IMR-90 (cell line): Measurements from ENCODE around the gene GLG1.

ENCODE experiments used
- CEBPB ChIP-seq: IDR thresholded peaks from 2 replicates; pipeline ENCODE4 v1.6.1; 2012; ENCODE audit warnings: low read depth, low read length, improper control_type of control experiment
- CTCF ChIP-seq: conservative IDR thresholded peaks from 2 replicates; pipeline ENCODE4 v1.5.1; 2012; ENCODE audit warnings: mild to moderate bottlenecking, low read depth, low read length, improper control_type of control experiment
- ELK1 ChIP-seq: fragments of 150-350 bp; IDR thresholded peaks from 2 replicates; pipeline ENCODE4 v1.6.1; 2016; ENCODE audit warnings: low read depth, mild to moderate bottlenecking, low read length, moderate library complexity, borderline replicate concordance
- FOS ChIP-seq: fragments of 150-350 bp; IDR thresholded peaks from 2 replicates; pipeline ENCODE4 v1.6.1; 2016; ENCODE audit warnings: low read depth, low read length
- MAFK ChIP-seq: IDR thresholded peaks from 2 replicates; pipeline ENCODE4 v1.6.1; 2012; ENCODE audit warnings: low read depth, low read length, improper control_type of control experiment
- MAZ ChIP-seq: IDR thresholded peaks from 2 replicates; pipeline ENCODE4 v1.6.1; 2012; ENCODE audit warnings: low read depth, mild to moderate bottlenecking, low read length, improper control_type of control experiment, moderate library complexity, borderline replicate concordance
- MXI1 ChIP-seq: IDR thresholded peaks from 2 replicates; pipeline ENCODE4 v1.6.1; 2012; ENCODE audit warnings: low read depth, mild to moderate bottlenecking, low read length, moderate library complexity, borderline replicate concordance
- NFE2L2 ChIP-seq: fragments of 150-350 bp; IDR thresholded peaks from 2 replicates; pipeline ENCODE4 v1.6.1; 2016; ENCODE audit warnings: low read depth, mild to moderate bottlenecking, low read length
- POLR2A ChIP-seq: IDR thresholded peaks from 2 replicates; pipeline ENCODE4 v1.6.1; 2012; ENCODE audit warnings: mild to moderate bottlenecking, low read depth, low read length
- RAD21 ChIP-seq: IDR thresholded peaks from 2 replicates; pipeline ENCODE4 v1.6.1; 2012; ENCODE audit warnings: low read length, improper control_type of control experiment
- RCOR1 ChIP-seq: IDR thresholded peaks from 2 replicates; pipeline ENCODE4 v1.6.1; 2012; ENCODE audit warnings: mild to moderate bottlenecking, low read length, improper control_type of control experiment; ENCODE audit not compliant: insufficient replicate concordance
- RFX5 ChIP-seq: IDR thresholded peaks from 2 replicates; pipeline ENCODE4 v1.8.0; 2012; ENCODE audit warnings: low read depth, mild to moderate bottlenecking, low read length, moderate library complexity
- SMC3 ChIP-seq: fragments of 150-350 bp; IDR thresholded peaks from 2 replicates; pipeline ENCODE4 v1.6.1; 2016; ENCODE audit warnings: low read depth, mild to moderate bottlenecking, antibody characterized with exemption, low read length, moderate library complexity
- USF2 ChIP-seq: fragments of 150-350 bp; IDR thresholded peaks from 2 replicates; pipeline ENCODE4 v1.6.1; 2017; ENCODE audit warnings: mild to moderate bottlenecking, antibody characterized with exemption, low read length, low read depth

- TF ChIP-seq POLR2A (no peak), CTCF (no peak), RAD21 (no peak), MAFK (no peak), NFE2L2 (no peak), ELK1 (no peak), CEBPB (no peak), RFX5 (no peak), USF2 (no peak), MXI1 (no peak), FOS (no peak), MAZ (no peak), SMC3 (no peak), RCOR1 (no peak)
These were observed 20.0 kb downstream of the GLG1 start for GRCh38 chr16:74586948-74587347.
